ENCODE measurements around the gene ZNF664.

The ZNF664 gene

GRCh38 chr12:123948401-123948795 is 24.6 kb upstream of the ZNF664 start:
- Histone ChIP-seq H3K9me3 (ENCODE audit: insufficient read depth, low read length, severe bottlenecking) (no peaks in the 10 kb centered on the region), H4K20me1 (ENCODE audit: insufficient read depth, low read length) (no peaks in the 10 kb centered on the region), H3K79me2 (ENCODE audit: insufficient read depth, low read length) (no peaks in the 10 kb centered on the region), H3K27ac (ENCODE audit: low read length) (no peak overlapping the region), H3K27me3 (ENCODE audit: insufficient read depth, low read length, poor library complexity) (no peaks in the 10 kb centered on the region), H3K36me3 (ENCODE audit: insufficient read depth, low read length) (no peaks in the 10 kb centered on the region), H3K4me1 (ENCODE audit: insufficient read depth, low read length) (no peaks in the 10 kb centered on the region), H3K4me2 (ENCODE audit: insufficient read depth, low read length) (no peak overlapping the region), H3K4me3 (ENCODE audit: low read depth in 1 of 2, low read length in 2 of 2) (no peak overlapping the region), H3K9ac (ENCODE audit: low read depth, low read length) (no peak overlapping the region), H2AFZ (ENCODE audit: low read depth, low read length) (no peak overlapping the region)
- TF ChIP-seq EZH2 (IDR thresholded peaks at IDR 0.05; ENCODE audit: borderline replicate concordance, low read depth, low read length, severe bottlenecking) (no peak), CTCF (IDR thresholded peaks at IDR 0.05; ENCODE audit: borderline replicate concordance, extremely low read depth, low read length, poor library complexity, severe bottlenecking) (no peak)
- DNase-seq (no peak), ATAC-seq (ENCODE audit: insufficient read depth, low read depth) (no peak)

- Histone ChIP-seq H3K4me1 (ENCODE audit: insufficient read depth, low read length) (no peaks in the 10 kb centered on the region), H3K27ac (ENCODE audit: low read length) (no peak overlapping the region), H3K27me3 (ENCODE audit: insufficient read depth, low read length, poor library complexity) (no peaks in the 10 kb centered on the region), H3K9me3 (ENCODE audit: insufficient read depth, low read length, severe bottlenecking) (no peaks in the 10 kb centered on the region), H3K4me3 (ENCODE audit: low read depth in 1 of 2, low read length in 2 of 2) (no peak overlapping the region), H4K20me1 (ENCODE audit: insufficient read depth, low read length) (no peaks in the 10 kb centered on the region), H2AFZ (ENCODE audit: low read depth, low read length) (no peak overlapping the region), H3K79me2 (ENCODE audit: insufficient read depth, low read length) (no peaks in the 10 kb centered on the region), H3K4me2 (ENCODE audit: insufficient read depth, low read length) (no peak overlapping the region), H3K9ac (ENCODE audit: low read depth, low read length) (no peak overlapping the region), H3K36me3 (ENCODE audit: insufficient read depth, low read length) (no peaks in the 10 kb centered on the region)
- TF ChIP-seq CTCF (IDR thresholded peaks at IDR 0.05; ENCODE audit: borderline replicate concordance, extremely low read depth, low read length, poor library complexity, severe bottlenecking): no peak
- TF ChIP-seq EZH2 (IDR thresholded peaks at IDR 0.05; ENCODE audit: borderline replicate concordance, low read depth, low read length, severe bottlenecking): no peak
- DNase-seq (no peak), ATAC-seq (ENCODE audit: insufficient read depth, low read depth) (no peak)
These were observed 23.9 kb upstream of the ZNF664 start for GRCh38 chr12:123948796-123949769.

GRCh38 chr12:123949770-123950165 is 23.2 kb upstream of the ZNF664 start:
- Histone ChIP-seq H3K79me2 (ENCODE audit: insufficient read depth, low read length) (no peaks in the 10 kb centered on the region), H3K4me3 (ENCODE audit: low read depth in 1 of 2, low read length in 2 of 2) (no peak overlapping the region), H3K27ac (ENCODE audit: low read length) (no peak overlapping the region), H3K27me3 (ENCODE audit: insufficient read depth, low read length, poor library complexity) (no peaks in the 10 kb centered on the region), H3K4me1 (ENCODE audit: insufficient read depth, low read length) (no peaks in the 10 kb centered on the region), H3K36me3 (ENCODE audit: insufficient read depth, low read length) (no peaks in the 10 kb centered on the region), H3K9me3 (ENCODE audit: insufficient read depth, low read length, severe bottlenecking) (no peaks in the 10 kb centered on the region), H3K4me2 (ENCODE audit: insufficient read depth, low read length) (no peak overlapping the region), H2AFZ (ENCODE audit: low read depth, low read length) (no peak overlapping the region), H4K20me1 (ENCODE audit: insufficient read depth, low read length) (no peaks in the 10 kb centered on the region), H3K9ac (ENCODE audit: low read depth, low read length) (no peak overlapping the region)
- no peak for DNase-seq
- no peak for ATAC-seq (ENCODE audit: insufficient read depth, low read depth)
- TF ChIP-seq CTCF (IDR thresholded peaks at IDR 0.05; ENCODE audit: borderline replicate concordance, extremely low read depth, low read length, poor library complexity, severe bottlenecking): no peak
- no peak for TF ChIP-seq EZH2 (IDR thresholded peaks at IDR 0.05; ENCODE audit: borderline replicate concordance, low read depth, low read length, severe bottlenecking)

All from DND-41 (cell line).